ENCODE data around the gene BMS1. TPM values are rescaled to one million over a fixed set of nuclear protein-coding genes. Genes with fewer than 3 reads are reported as not detected.

The BMS1 gene
- total RNA-seq, 2 donors from 2014 or later: 10.2 to 18.2 TPM

GRCh38 chr10:42769173-42769572 is 13.4 kb upstream of the BMS1 start:
- no peaks in the 10 kb centered on the region for H3K27me3 ChIP-seq (replicated peaks; ENCODE audit: insufficient read depth)
- no peak overlapping the region for H3K4me3 ChIP-seq
- no peaks in the 10 kb centered on the region for H3K4me1 ChIP-seq (replicated peaks)
- TF ChIP-seq CTCF (IDR thresholded peaks at IDR 0.05) (no peak), POLR2AphosphoS5 (IDR thresholded peaks at IDR 0.05) (no peak), POLR2A (IDR thresholded peaks at IDR 0.05) (no peak)
- intact Hi-C loops (cut with DNase I): no loop called here
- no peak overlapping the region for H3K27ac ChIP-seq
- H3K9me3 ChIP-seq: no peaks in the 10 kb centered on the region
- WGBS: 87% methylated on average over 10 of the region's 10 CpGs
- no peak for DNase-seq (ENCODE audit: low spot score)
- no peaks in the 10 kb centered on the region for H3K36me3 ChIP-seq

GRCh38 chr10:42769673-42770072 is 12.9 kb upstream of the BMS1 start:
- Histone ChIP-seq H3K27ac (no peak overlapping the region), H3K9me3 (no peaks in the 10 kb centered on the region), H3K36me3 (no peaks in the 10 kb centered on the region), H3K4me3 (no peak overlapping the region), H3K27me3 (replicated peaks; ENCODE audit: insufficient read depth) (no peaks in the 10 kb centered on the region), H3K4me1 (replicated peaks) (no peaks in the 10 kb centered on the region)
- 82% methylated on average over 12 of the region's 12 CpGs for WGBS
- no peak for TF ChIP-seq POLR2A (IDR thresholded peaks at IDR 0.05)
- TF ChIP-seq CTCF (IDR thresholded peaks at IDR 0.05): no peak
- intact Hi-C loops (cut with DNase I): no loop called here
- DNase-seq (ENCODE audit: low spot score): no peak

GRCh38 chr10:42776681-42777080 is 5.9 kb upstream of the BMS1 start:
- no peak for DNase-seq (ENCODE audit: low spot score)
- H3K4me3 ChIP-seq: no peak overlapping the region
- no peaks in the 10 kb centered on the region for H3K4me1 ChIP-seq (replicated peaks)
- no peaks in the 10 kb centered on the region for H3K9me3 ChIP-seq
- H3K27ac ChIP-seq: no peak overlapping the region
- intact Hi-C loops (cut with DNase I): no loop called here
- H3K36me3 ChIP-seq: no peaks in the 10 kb centered on the region
- H3K27me3 ChIP-seq (replicated peaks; ENCODE audit: insufficient read depth): no peaks in the 10 kb centered on the region
- TF ChIP-seq POLR2AphosphoS5 (IDR thresholded peaks at IDR 0.05): no peak
- no peak for TF ChIP-seq CTCF (IDR thresholded peaks at IDR 0.05)
- TF ChIP-seq POLR2A (IDR thresholded peaks at IDR 0.05): no peak
- WGBS: 43% methylated on average over 1 of the region's 1 CpG

- DNase-seq (ENCODE audit: low spot score): no peak
- intact Hi-C loops (cut with DNase I): loop anchor here (5.0 to 10.0 kb wide), 2 partner anchors 143 to 226 kb away; partner anchors contain the start of gene ZNF33B
- no peaks in the 10 kb centered on the region for H3K36me3 ChIP-seq
- TF ChIP-seq POLR2AphosphoS5 (IDR thresholded peaks at IDR 0.05): no peak
- TF ChIP-seq POLR2A (IDR thresholded peaks at IDR 0.05): no peak
- TF ChIP-seq CTCF (IDR thresholded peaks at IDR 0.05): no peak
- 86% methylated on average over 4 of the region's 4 CpGs for WGBS
- no peak overlapping the region for H3K4me3 ChIP-seq
- no peaks in the 10 kb centered on the region for H3K4me1 ChIP-seq (replicated peaks)
- H3K27me3 ChIP-seq (replicated peaks; ENCODE audit: insufficient read depth): no peaks in the 10 kb centered on the region
- H3K27ac ChIP-seq: no peak overlapping the region
- H3K9me3 ChIP-seq: no peaks in the 10 kb centered on the region
Measured at GRCh38 chr10:42780456-42780855, 2.1 kb upstream of the BMS1 start.

- Histone ChIP-seq H3K27ac (peak overlapping the region; percentile 91 to 93), H3K4me3 (peak overlapping the region; percentile 57 to 61), H3K36me3 (no peaks in the 10 kb centered on the region), H3K27me3 (replicated peaks; ENCODE audit: insufficient read depth) (no peaks in the 10 kb centered on the region), H3K4me1 (replicated peaks) (no peaks in the 10 kb centered on the region), H3K9me3 (no peaks in the 10 kb centered on the region)
- no peak for TF ChIP-seq CTCF (IDR thresholded peaks at IDR 0.05)
- no peak for TF ChIP-seq POLR2AphosphoS5 (IDR thresholded peaks at IDR 0.05)
- TF ChIP-seq POLR2A (IDR thresholded peaks at IDR 0.05): no peak
- DNase-seq (ENCODE audit: low spot score): no peak
- WGBS: 22% methylated on average over 18 of the region's 18 CpGs
- intact Hi-C loops (cut with DNase I): loop anchor here (5.0 to 10.0 kb wide), 2 partner anchors 145 to 227 kb away; partner anchors contain the start of gene ZNF33B
Measured at GRCh38 chr10:42781893-42782445, 626 bp upstream of the BMS1 start.
